HepG2 (cell line): ENCODE results near the gene ANKHD1. TPM values are rescaled to one million over a fixed set of nuclear protein-coding genes. Genes with fewer than 3 reads are reported as not detected.

Experiments
- BCL6 ChIP-seq: IDR thresholded peaks from 2 replicates; pipeline ENCODE4 v1.6.1; 2016; ENCODE audit warnings: missing genetic modification reagents, missing compliant biosample characterization
- BRD4 ChIP-seq: sonication (generic); formaldehyde crosslinking; IDR thresholded peaks from 2 replicates; pipeline ENCODE4 v1.4.0; 2020; ENCODE audit warnings: missing genetic modification reagents
- FOSL2 ChIP-seq: sonication (generic); formaldehyde crosslinking; IDR thresholded peaks from 2 replicates; pipeline ENCODE4 v1.4.0; 2020; ENCODE audit warnings: missing genetic modification reagents
- HMGA1 ChIP-seq: sonication (generic); formaldehyde crosslinking; conservative IDR thresholded peaks from 2 replicates; pipeline ENCODE4 v1.4.0; 2020; ENCODE audit warnings: missing genetic modification reagents
- HNRNPUL1 ChIP-seq: fragments of 200-400 bp; formaldehyde crosslinking; IDR thresholded peaks from 2 replicates; pipeline ENCODE4 v1.6.1; 2017; ENCODE audit warnings: low read depth, mild to moderate bottlenecking, low read length, moderate library complexity
- ISL2 ChIP-seq: sonication (generic); formaldehyde crosslinking; IDR thresholded peaks from 2 replicates; pipeline ENCODE4 v1.5.0; 2020; ENCODE audit warnings: missing genetic modification reagents
- KLF11 ChIP-seq: IDR thresholded peaks from 2 replicates; pipeline ENCODE4 v1.6.1; 2016; ENCODE audit warnings: missing compliant biosample characterization
- KLF15 ChIP-seq: sonication (generic); formaldehyde crosslinking; IDR thresholded peaks from 2 replicates; pipeline ENCODE4 v1.8.1; 2023; ENCODE audit warnings: borderline replicate concordance, mild to moderate bottlenecking, inconsistent platforms, missing genetic modification reagents, mixed read lengths
- PHF8 ChIP-seq: sonication (generic); formaldehyde crosslinking; IDR thresholded peaks from 2 replicates; pipeline ENCODE4 v1.5.0; 2020; ENCODE audit warnings: missing genetic modification reagents
- RNF2 ChIP-seq: fragments of 450-650 bp; conservative IDR thresholded peaks from 2 replicates; pipeline ENCODE4 v1.6.1; 2016; ENCODE audit warnings: low read depth
- U2AF2 ChIP-seq: fragments of 200-400 bp; formaldehyde crosslinking; IDR thresholded peaks from 2 replicates; pipeline ENCODE4 v1.6.1; 2017; ENCODE audit warnings: low read depth, mild to moderate bottlenecking, low read length
- ZNF431 ChIP-seq: sonication (generic); formaldehyde crosslinking; IDR thresholded peaks from 2 replicates; pipeline ENCODE4 v1.9.0; 2022; ENCODE audit warnings: missing genetic modification reagents, low read depth, mild to moderate bottlenecking, borderline replicate concordance
- ZNF781 ChIP-seq: sonication (generic); formaldehyde crosslinking; IDR thresholded peaks from 2 replicates; pipeline ENCODE4 v1.5.1; 2020; ENCODE audit warnings: borderline replicate concordance, mild to moderate bottlenecking, missing genetic modification reagents; ENCODE audit errors: not compliant biosample characterization
- ZNF839 ChIP-seq: sonication (generic); formaldehyde crosslinking; IDR thresholded peaks from 2 replicates; pipeline ENCODE4 v1.4.0; 2020; ENCODE audit warnings: missing genetic modification reagents, mild to moderate bottlenecking, borderline replicate concordance
- ZNF878 ChIP-seq: sonication (generic); formaldehyde crosslinking; IDR thresholded peaks from 2 replicates; pipeline ENCODE4 v1.8.1; 2023; ENCODE audit warnings: mild to moderate bottlenecking, missing genetic modification reagents, moderate library complexity
- polyA plus RNA-seq, 8 experiments: library from polyadenylated mRNA; depleted of rRNA in 3 of 8; stranded (reverse) in 7 of 8; unstranded in 1 of 8; fragments of >200 nt; fragmentation: Illumina TruSeq in 4 of 8; extraction: Trizol in 4 of 8; gene quantifications; 2 replicates each; pipeline versions ENCODE4 v1.2.1 to v1.2.3, GENCODE V29; 2011 to 2016; ENCODE audit warnings: low read depth in 4 of 8, missing spikeins in 1 of 8, mixed read lengths in 1 of 8; ENCODE audit not compliant: insufficient read depth in 1 of 8
- total RNA-seq, 5 experiments: library from RNA; depleted of rRNA; stranded (reverse); fragments of >200 nt; fragmentation: Illumina TruSeq; extraction: Trizol; gene quantifications; 2 replicates each; pipeline ENCODE4 v1.2.3, GENCODE V29; 2016; ENCODE audit warnings: low read depth in 1 of 5
- TF ChIP-seq, protein P1 (sequence below): sonication (generic); formaldehyde crosslinking; IDR thresholded peaks from 2 replicates; pipeline ENCODE4 v1.5.0; 2020; ENCODE audit warnings: mild to moderate bottlenecking, missing genetic modification reagents
- TF ChIP-seq, protein P2 (sequence below): sonication (generic); formaldehyde crosslinking; IDR thresholded peaks from 2 replicates; pipeline ENCODE4 v1.4.0; 2020; ENCODE audit warnings: mild to moderate bottlenecking, missing genetic modification reagents, borderline replicate concordance
- TF ChIP-seq, protein P3 (sequence below): IDR thresholded peaks from 2 replicates; pipeline ENCODE4 v1.6.1; 2016; ENCODE audit warnings: missing genetic modification reagents, missing compliant biosample characterization
- TF ChIP-seq, protein P4 (sequence below), 2 experiments: sonication (generic) in 1 of 2; formaldehyde crosslinking in 1 of 2; IDR thresholded peaks; 2 replicates each; pipeline versions ENCODE4 v1.4.0 to v1.6.1; 2016 to 2020; ENCODE audit warnings: borderline replicate concordance in 1 of 2, low read depth in 1 of 2, mild to moderate bottlenecking in 1 of 2, missing genetic modification reagents in 1 of 2

Gene ANKHD1
- total and polyA plus RNA-seq, 2 of the 13 experiments (the other 11 are each of a cell fraction or from before 2014, with no cell fraction given), result 69.9 to 82.0 TPM

DNA sequence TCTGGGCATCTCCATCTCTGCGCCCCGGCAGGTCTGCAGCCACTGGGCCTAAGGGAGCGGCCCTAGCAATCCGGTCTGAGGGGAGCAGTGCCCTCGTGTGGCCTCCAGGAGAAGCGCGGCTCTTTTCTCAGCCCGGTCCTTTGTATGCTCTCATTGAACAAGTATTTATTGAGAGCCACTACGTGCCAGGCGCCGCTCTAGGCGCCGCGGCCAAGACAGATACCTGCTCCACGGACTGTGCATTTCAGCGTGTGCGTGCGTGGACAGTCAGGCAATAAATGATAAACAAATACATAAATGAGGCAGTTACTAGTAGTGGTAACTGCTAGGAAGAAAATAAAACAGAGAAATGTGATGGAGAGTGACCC lies 43.9 kb upstream of the ANKHD1 start (continued):
- no peak for TF ChIP-seq KLF11 (CRISPR knock-in tag)
- no peak for TF ChIP-seq ZNF431
- peak; percentile 39 for TF ChIP-seq ZNF781 (CRISPR knock-in tag)
- TF ChIP-seq, protein P1, sequence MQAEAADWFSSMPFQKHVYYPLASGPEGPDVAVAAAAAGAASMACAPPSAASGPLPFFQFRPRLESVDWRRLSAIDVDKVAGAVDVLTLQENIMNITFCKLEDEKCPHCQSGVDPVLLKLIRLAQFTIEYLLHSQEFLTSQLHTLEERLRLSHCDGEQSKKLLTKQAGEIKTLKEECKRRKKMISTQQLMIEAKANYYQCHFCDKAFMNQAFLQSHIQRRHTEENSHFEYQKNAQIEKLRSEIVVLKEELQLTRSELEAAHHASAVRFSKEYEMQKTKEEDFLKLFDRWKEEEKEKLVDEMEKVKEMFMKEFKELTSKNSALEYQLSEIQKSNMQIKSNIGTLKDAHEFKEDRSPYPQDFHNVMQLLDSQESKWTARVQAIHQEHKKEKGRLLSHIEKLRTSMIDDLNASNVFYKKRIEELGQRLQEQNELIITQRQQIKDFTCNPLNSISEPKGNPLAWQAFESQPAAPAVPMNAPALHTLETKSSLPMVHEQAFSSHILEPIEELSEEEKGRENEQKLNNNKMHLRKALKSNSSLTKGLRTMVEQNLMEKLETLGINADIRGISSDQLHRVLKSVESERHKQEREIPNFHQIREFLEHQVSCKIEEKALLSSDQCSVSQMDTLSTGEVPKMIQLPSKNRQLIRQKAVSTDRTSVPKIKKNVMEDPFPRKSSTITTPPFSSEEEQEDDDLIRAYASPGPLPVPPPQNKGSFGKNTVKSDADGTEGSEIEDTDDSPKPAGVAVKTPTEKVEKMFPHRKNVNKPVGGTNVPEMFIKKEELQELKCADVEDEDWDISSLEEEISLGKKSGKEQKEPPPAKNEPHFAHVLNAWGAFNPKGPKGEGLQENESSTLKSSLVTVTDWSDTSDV (CRISPR knock-in tag), result no peak
- no peak for TF ChIP-seq U2AF2
- no peak for TF ChIP-seq BRD4
- TF ChIP-seq HMGA1, result no peak
- TF ChIP-seq PHF8 (CRISPR knock-in tag), result no peak
- 0 out of 2 replicates have a peak, but pooled peaks have one; percentile 33 for TF ChIP-seq RNF2
- TF ChIP-seq FOSL2 (CRISPR knock-in tag), result peak; percentile 50
- TF ChIP-seq, protein P2, sequence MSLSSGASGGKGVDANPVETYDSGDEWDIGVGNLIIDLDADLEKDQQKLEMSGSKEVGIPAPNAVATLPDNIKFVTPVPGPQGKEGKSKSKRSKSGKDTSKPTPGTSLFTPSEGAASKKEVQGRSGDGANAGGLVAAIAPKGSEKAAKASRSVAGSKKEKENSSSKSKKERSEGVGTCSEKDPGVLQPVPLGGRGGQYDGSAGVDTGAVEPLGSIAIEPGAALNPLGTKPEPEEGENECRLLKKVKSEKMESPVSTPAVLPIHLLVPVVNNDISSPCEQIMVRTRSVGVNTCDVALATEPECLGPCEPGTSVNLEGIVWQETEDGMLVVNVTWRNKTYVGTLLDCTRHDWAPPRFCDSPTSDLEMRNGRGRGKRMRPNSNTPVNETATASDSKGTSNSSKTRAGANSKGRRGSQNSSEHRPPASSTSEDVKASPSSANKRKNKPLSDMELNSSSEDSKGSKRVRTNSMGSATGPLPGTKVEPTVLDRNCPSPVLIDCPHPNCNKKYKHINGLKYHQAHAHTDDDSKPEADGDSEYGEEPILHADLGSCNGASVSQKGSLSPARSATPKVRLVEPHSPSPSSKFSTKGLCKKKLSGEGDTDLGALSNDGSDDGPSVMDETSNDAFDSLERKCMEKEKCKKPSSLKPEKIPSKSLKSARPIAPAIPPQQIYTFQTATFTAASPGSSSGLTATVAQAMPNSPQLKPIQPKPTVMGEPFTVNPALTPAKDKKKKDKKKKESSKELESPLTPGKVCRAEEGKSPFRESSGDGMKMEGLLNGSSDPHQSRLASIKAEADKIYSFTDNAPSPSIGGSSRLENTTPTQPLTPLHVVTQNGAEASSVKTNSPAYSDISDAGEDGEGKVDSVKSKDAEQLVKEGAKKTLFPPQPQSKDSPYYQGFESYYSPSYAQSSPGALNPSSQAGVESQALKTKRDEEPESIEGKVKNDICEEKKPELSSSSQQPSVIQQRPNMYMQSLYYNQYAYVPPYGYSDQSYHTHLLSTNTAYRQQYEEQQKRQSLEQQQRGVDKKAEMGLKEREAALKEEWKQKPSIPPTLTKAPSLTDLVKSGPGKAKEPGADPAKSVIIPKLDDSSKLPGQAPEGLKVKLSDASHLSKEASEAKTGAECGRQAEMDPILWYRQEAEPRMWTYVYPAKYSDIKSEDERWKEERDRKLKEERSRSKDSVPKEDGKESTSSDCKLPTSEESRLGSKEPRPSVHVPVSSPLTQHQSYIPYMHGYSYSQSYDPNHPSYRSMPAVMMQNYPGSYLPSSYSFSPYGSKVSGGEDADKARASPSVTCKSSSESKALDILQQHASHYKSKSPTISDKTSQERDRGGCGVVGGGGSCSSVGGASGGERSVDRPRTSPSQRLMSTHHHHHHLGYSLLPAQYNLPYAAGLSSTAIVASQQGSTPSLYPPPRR, result no peak
- 0 out of 2 replicates have a peak, but pooled peaks have one; percentile 26 for TF ChIP-seq ISL2 (CRISPR knock-in tag)
- no peak for TF ChIP-seq ZNF878 (CRISPR knock-in tag)
- TF ChIP-seq BCL6 (CRISPR knock-in tag), result 0 out of 2 replicates have a peak, but pooled peaks have one; percentile 14
- TF ChIP-seq, protein P3, sequence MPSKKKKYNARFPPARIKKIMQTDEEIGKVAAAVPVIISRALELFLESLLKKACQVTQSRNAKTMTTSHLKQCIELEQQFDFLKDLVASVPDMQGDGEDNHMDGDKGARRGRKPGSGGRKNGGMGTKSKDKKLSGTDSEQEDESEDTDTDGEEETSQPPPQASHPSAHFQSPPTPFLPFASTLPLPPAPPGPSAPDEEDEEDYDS, result no peak
- TF ChIP-seq HNRNPUL1, result no peak
- TF ChIP-seq, protein P4, sequence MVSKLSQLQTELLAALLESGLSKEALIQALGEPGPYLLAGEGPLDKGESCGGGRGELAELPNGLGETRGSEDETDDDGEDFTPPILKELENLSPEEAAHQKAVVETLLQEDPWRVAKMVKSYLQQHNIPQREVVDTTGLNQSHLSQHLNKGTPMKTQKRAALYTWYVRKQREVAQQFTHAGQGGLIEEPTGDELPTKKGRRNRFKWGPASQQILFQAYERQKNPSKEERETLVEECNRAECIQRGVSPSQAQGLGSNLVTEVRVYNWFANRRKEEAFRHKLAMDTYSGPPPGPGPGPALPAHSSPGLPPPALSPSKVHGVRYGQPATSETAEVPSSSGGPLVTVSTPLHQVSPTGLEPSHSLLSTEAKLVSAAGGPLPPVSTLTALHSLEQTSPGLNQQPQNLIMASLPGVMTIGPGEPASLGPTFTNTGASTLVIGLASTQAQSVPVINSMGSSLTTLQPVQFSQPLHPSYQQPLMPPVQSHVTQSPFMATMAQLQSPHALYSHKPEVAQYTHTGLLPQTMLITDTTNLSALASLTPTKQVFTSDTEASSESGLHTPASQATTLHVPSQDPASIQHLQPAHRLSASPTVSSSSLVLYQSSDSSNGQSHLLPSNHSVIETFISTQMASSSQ (IDR thresholded peaks at IDR 0.05; ENCODE audit: low read depth), result no peak
- TF ChIP-seq, protein P4 (CRISPR knock-in tag; IDR thresholded peaks at IDR 0.05; ENCODE audit: borderline replicate concordance), result no peak
- no peak for TF ChIP-seq ZNF839
- TF ChIP-seq KLF15 (CRISPR knock-in tag), result no peak
